ENCODE data around the gene PLCL1. TPM values are rescaled to one million over a fixed set of nuclear protein-coding genes. Genes with fewer than 3 reads are reported as not detected.

PLCL1 gene
- total and polyA plus RNA-seq, 2 donors (not counting 3 experiments of a cell fraction or from before 2014, with no cell fraction given) = 0.79 to 3.4 TPM

DNA sequence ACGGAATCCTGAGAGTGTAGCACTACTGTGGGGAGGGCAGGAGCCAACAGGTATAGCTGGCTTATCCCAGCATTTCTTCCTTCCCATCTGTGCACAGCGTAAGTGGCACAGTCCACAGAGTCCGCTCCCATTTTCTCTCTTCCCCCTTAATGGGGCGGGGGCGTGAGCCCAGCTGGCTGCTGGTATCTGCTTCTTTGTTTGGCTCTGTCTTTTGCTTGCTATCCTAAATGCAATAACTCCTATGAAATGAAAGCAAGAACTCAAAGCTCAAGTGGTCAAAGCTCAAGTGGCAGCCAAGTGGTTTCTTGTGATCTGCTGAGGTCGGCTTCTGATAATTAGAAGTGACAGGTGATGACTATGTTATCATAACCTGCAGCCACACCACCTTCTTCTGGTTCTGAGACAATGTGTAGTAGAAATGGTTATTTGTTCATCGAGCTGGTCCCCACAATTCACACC is 192.7 kb downstream of the PLCL1 start:
- Histone ChIP-seq H3K27me3 (ENCODE audit: control insufficient read depth in 2 of 2, insufficient read depth in 2 of 2, low read length in 2 of 2) (no peaks in the 10 kb centered on the region), H3K4me2 (ENCODE audit: insufficient read depth, low read length) (no peak overlapping the region), H4K20me1 (replicated peaks; ENCODE audit: control insufficient read depth, extremely low read depth, insufficient read depth, low read length) (no peaks in the 10 kb centered on the region), H3K9me3 (replicated peaks; ENCODE audit: control insufficient read depth, insufficient read depth, low read length) (no peaks in the 10 kb centered on the region), H3K9me1 (replicated peaks; ENCODE audit: control insufficient read depth, extremely low read depth, insufficient read depth, low read length) (no peaks in the 10 kb centered on the region), H3K4me3 (replicated peaks in 1 of 3; ENCODE audit: insufficient read depth in 1 of 3, low read depth in 1 of 3, low read length in 3 of 3) (no peak overlapping the region), H3K9ac (replicated peaks; ENCODE audit: extremely low read depth, insufficient read depth, low read length) (no peak overlapping the region), H2AFZ (ENCODE audit: low read depth, low read length) (no peak overlapping the region), H3K79me2 (ENCODE audit: control insufficient read depth, insufficient read depth, low read length) (no peaks in the 10 kb centered on the region), H3K27ac (ENCODE audit: insufficient read depth, low read depth, low read length) (no peak overlapping the region), H3K4me1 (ENCODE audit: control insufficient read depth, extremely low read depth, insufficient read depth, low read length) (no peaks in the 10 kb centered on the region), H3K36me3 (ENCODE audit: control insufficient read depth in 2 of 2, extremely low read depth in 1 of 2, insufficient read depth in 2 of 2, low read length in 2 of 2) (no peaks in the 10 kb centered on the region)
- intact Hi-C loops (cut with micrococcal nuclease) (no loop called here), dilution Hi-C loops (cut with MboI; ENCODE audit: extremely low pct_ligation_motif_present, low sequenced_read_pairs) (no loop called here)
- CTCF ChIA-PET = interaction anchor here (1.7 kb wide), 1 partner anchor 15 kb away, joined by 4 read pairs; no protein-coding TSS in a partner anchor
- no TSS peak for BruUV-seq (replicated peaks)
- DNase-seq (ENCODE audit: low read depth, low spot score) (no peak), FAIRE-seq (no peak)
- POLR2A ChIA-PET = no interaction called here
- no peak for TF ChIP-seq GATA2 (IDR thresholded peaks at IDR 0.05; ENCODE audit: insufficient read depth, insufficient read length, low read depth, low read length)
- TF ChIP-seq MYC (IDR thresholded peaks at IDR 0.05; ENCODE audit: low read depth, low read length) = no peak
- TF ChIP-seq JUN (IDR thresholded peaks at IDR 0.05; ENCODE audit: borderline replicate concordance, insufficient read depth, insufficient read length, low read depth) = no peak
- TF ChIP-seq, protein P1, sequence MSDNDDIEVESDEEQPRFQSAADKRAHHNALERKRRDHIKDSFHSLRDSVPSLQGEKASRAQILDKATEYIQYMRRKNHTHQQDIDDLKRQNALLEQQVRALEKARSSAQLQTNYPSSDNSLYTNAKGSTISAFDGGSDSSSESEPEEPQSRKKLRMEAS (IDR thresholded peaks at IDR 0.05; ENCODE audit: insufficient read depth, insufficient read length) = no peak
- TF ChIP-seq CTCF (IDR thresholded peaks at IDR 0.05; ENCODE audit: extremely low read depth in 1 of 2, insufficient read depth in 1 of 2, low read depth in 1 of 2, low read length in 2 of 2) = no peak
- TF ChIP-seq POLR2A (IDR thresholded peaks at IDR 0.05; ENCODE audit: low read depth, low read length) = no peak
- TF ChIP-seq POLR2AphosphoS5 (IDR thresholded peaks at IDR 0.05; ENCODE audit: insufficient read depth, low read depth, low read length) = no peak
